ENCODE results near the gene ARG2. TPM values are rescaled to one million over a fixed set of nuclear protein-coding genes. Genes with fewer than 3 reads are reported as not detected.

Gene ARG2
- total and polyA plus RNA-seq, 10 of the 15 experiments (the other 5 are each of a cell fraction or from before 2014, with no cell fraction given) = 0.48 to 7.8 (median 1.1) TPM

DNA sequence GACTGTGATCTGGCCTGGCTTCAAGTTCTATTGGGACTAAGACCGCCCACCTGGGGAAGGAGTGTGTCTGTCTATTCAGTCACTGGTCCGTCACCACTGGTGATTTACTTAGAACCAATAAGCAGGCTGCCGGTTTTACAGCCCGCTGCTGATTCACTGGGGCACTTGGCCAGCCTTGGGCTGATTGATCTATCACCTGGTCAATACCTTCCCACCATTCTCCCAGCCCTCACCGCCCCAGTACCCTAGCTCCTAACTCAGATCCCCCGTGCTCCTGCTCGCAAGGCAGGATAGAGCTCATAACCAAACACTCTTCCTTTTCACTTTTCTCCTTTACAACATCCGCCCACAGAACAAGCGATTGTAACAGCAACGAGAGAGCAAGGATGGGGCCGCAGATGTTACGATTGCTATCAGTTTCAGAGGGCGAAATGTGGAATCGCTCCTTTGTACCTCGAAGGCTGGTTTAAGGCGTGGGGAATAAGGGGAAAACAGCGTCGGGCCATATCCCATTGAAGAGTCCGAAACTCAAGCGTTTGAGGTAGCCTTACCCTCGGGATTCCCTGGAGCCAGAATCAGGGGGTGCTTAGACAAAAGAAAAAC is 75.2 kb downstream of the ARG2 start (continued):
- TF ChIP-seq SMAD5 (IDR thresholded peaks at IDR 0.05; ENCODE audit: low read depth) (0 out of 2 replicates have a peak, but pooled peaks have one; percentile 20), SKIL (IDR thresholded peaks at IDR 0.05; ENCODE audit: low read depth, poor library complexity, severe bottlenecking) (no peak), SPI1 (IDR thresholded peaks at IDR 0.05; ENCODE audit: borderline replicate concordance, insufficient read depth, low read depth, low read length) (no peak)

DNA sequence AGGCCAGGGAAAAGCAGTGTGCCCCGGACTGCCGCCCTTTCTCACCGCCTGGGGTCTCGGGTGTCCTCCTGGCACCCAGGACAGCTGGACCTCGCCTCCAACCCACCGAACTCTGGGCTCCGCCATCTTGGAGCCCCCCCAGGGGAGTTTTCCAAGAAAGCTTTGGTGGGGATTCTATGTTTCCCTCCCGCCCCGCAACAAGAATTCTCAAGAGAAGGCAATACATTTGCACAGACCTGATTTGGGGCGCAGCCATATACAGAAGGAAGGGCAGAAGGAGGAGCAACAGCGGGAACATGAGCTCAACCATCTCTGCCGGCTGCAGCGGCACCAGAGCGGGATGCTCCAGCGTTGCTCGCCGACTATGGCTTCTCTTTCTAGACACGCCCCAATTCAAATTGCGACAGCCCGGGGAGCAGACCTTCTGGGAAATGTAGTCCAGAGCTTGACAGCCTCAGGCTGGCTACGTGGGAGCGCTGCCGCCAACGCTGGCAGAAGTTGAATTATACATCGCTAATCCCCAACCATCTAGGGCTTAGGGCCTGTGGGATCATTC is 75.8 kb downstream of the ARG2 start, which contains the start of gene RDH11:
Gene RDH11 (minus strand): TSS at position 371 of the 556 bp plus-strand sequence. CDS start 61 bp downstream, at position 310.
- RAD21 ChIA-PET (ENCODE audit: unreplicated experiment) = interaction anchor here (0.9 to 5.3 kb wide), 5 partner anchors 9 to 77 kb away, joined by 3 to 56 read pairs (median 19); no protein-coding TSS in a partner anchor
- POLR2A ChIA-PET = interaction anchor here (0.5 to 7.9 kb wide), 13 partner anchors 8 to 1700 kb away, joined by 3 to 71 read pairs (median 5); partner anchors contain the start of genes PIGH, TMEM229B and VTI1B
- Histone ChIP-seq H3K9me3 (replicated peaks; ENCODE audit: control insufficient read depth, insufficient read depth, low read length) (no peaks in the 10 kb centered on the region), H3K79me2 (ENCODE audit: control insufficient read depth, insufficient read depth, low read length) (peaks cover 22% of the 10 kb centered on the region), H3K4me1 (ENCODE audit: control insufficient read depth, insufficient read depth, low read length) (no peaks in the 10 kb centered on the region), H2AFZ (ENCODE audit: control insufficient read depth, low read depth, low read length) (peak within 1 kb of the TSS; percentile 88), H3K27me3 (replicated peaks in 1 of 2; ENCODE audit: control insufficient read depth in 2 of 2, insufficient read depth in 2 of 2, low read length in 1 of 2) (no peaks in the 10 kb centered on the region), H3K4me2 (ENCODE audit: control insufficient read depth, insufficient read depth) (peak within 1 kb of the TSS; percentile 63), H3K36me3 (ENCODE audit: control insufficient read depth in 2 of 2, insufficient read depth in 2 of 2, low read length in 1 of 2) (peaks cover 2 to 11% of the 10 kb centered on the region in 2 experiments), H3K27ac (ENCODE audit: control insufficient read depth, insufficient read depth) (peak within 1 kb of the TSS; percentile 88), H4K20me1 (ENCODE audit: control insufficient read depth, insufficient read depth) (no peaks in the 10 kb centered on the region), H3K9ac (ENCODE audit: control insufficient read depth, insufficient read depth, low read length) (peak within 1 kb of the TSS; percentile 85), H3K4me3 (peak within 1 kb of the TSS; percentile 97)
- SMC1A ChIA-PET (ENCODE audit: uncharacterized antibody, unreplicated experiment) = interaction anchor here (0.9 to 5.0 kb wide), 11 partner anchors 8 to 336 kb away, joined by 3 to 26 read pairs (median 7); partner anchors contain the start of genes ATP6V1D, EIF2S1, PIGH and VTI1B
- under 1% methylated on average over 24 of the region's 25 CpGs for WGBS (ENCODE audit: insufficient coverage, insufficient replicate concordance, low lambda C conversion rate, missing lambda C conversion rate)
- peak; percentile 50 for DNase-seq (ENCODE audit: low read depth, low spot score)
- in situ Hi-C loops (cut with MboI) (no loop called here), intact Hi-C loops (cut with micrococcal nuclease; ENCODE audit: unreplicated experiment) (loop anchor here (2.0 kb wide), 1 partner anchor 15 kb away; no protein-coding TSS in a partner anchor)
- ATAC-seq = peak; percentile 96
- BruUV-seq (replicated peaks) = no TSS peak
- CTCF ChIA-PET = interaction anchor here (0.6 to 6.3 kb wide), 15 partner anchors 8 to 1093 kb away, joined by 4 to 72 read pairs (median 6); partner anchors contain the start of genes ARG2, ATP6V1D, PIGH and RDH12
- peak; percentile 89 for FAIRE-seq
- peak; percentile 74 for TF ChIP-seq PML (IDR thresholded peaks at IDR 0.05; ENCODE audit: low read length)
- no peak for TF ChIP-seq ELK1 (IDR thresholded peaks at IDR 0.05; ENCODE audit: low read depth, low read length)
- TF ChIP-seq CEBPB (IDR thresholded peaks at IDR 0.05; ENCODE audit: borderline replicate concordance in 1 of 2, low read depth in 2 of 2, low read length in 2 of 2) = peak in 1 of 2 experiments; percentile 80; a peak in 2 of 4 replicates
- no peak for TF ChIP-seq CHD4 (IDR thresholded peaks at IDR 0.05)
- TF ChIP-seq POLR2A (IDR thresholded peaks at IDR 0.05; ENCODE audit: low read depth, low read length) = peak; percentile 91
- TF ChIP-seq SIX5 (IDR thresholded peaks at IDR 0.05; ENCODE audit: low read depth, low read length, severe bottlenecking) = peak; percentile 83
- TF ChIP-seq, protein P1, sequence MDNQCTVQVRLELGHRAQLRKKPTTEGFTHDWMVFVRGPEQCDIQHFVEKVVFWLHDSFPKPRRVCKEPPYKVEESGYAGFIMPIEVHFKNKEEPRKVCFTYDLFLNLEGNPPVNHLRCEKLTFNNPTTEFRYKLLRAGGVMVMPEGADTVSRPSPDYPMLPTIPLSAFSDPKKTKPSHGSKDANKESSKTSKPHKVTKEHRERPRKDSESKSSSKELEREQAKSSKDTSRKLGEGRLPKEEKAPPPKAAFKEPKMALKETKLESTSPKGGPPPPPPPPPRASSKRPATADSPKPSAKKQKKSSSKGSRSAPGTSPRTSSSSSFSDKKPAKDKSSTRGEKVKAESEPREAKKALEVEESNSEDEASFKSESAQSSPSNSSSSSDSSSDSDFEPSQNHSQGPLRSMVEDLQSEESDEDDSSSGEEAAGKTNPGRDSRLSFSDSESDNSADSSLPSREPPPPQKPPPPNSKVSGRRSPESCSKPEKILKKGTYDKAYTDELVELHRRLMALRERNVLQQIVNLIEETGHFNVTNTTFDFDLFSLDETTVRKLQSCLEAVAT (IDR thresholded peaks at IDR 0.05) = no peak
- peak; percentile 87 for TF ChIP-seq HCFC1 (IDR thresholded peaks at IDR 0.05; ENCODE audit: low read length)
- TF ChIP-seq TARDBP (IDR thresholded peaks at IDR 0.05; ENCODE audit: borderline replicate concordance) = 0 out of 2 replicates have a peak, but pooled peaks have one; percentile 13
- TF ChIP-seq IKZF1 (conservative IDR thresholded peaks at IDR 0.05) = peak; percentile 63
- TF ChIP-seq TCF12 (IDR thresholded peaks at IDR 0.05; ENCODE audit: low read depth, low read length) = 0 out of 2 replicates have a peak, but pooled peaks have one; percentile 13
- peak; percentile 26 for TF ChIP-seq MEF2B (IDR thresholded peaks at IDR 0.05; ENCODE audit: partially characterized antibody, poor library complexity, severe bottlenecking)
- no peak for TF ChIP-seq SRF (IDR thresholded peaks at IDR 0.05; ENCODE audit: low read depth in 2 of 2, low read length in 2 of 2)
- TF ChIP-seq MXI1 (IDR thresholded peaks at IDR 0.05; ENCODE audit: low read depth, low read length) = peak; percentile 58; the same call in 1 of the 2 replicates
